ENCODE measurements around the gene MPPED1. TPM values are rescaled to one million over a fixed set of nuclear protein-coding genes. Genes with fewer than 3 reads are reported as not detected.

Gene MPPED1
- polyA plus RNA-seq, 1 of the 3 experiments (the other 2 are of a cell fraction): 0.03 TPM

- no peaks in the 10 kb centered on the region for H3K27me3 ChIP-seq (ENCODE audit: insufficient read depth)
- WGBS (ENCODE audit: low lambda C conversion rate): 59% methylated on average over 7 of the region's 7 CpGs
- CTCF ChIA-PET: no interaction called here
Measured at GRCh38 chr22:43424201-43424600, 12.4 kb downstream of the MPPED1 start.

GRCh38 chr22:43424666-43425630 is 13.1 kb downstream of the MPPED1 start:
- TF ChIP-seq FOSL2 (IDR thresholded peaks at IDR 0.05; ENCODE audit: borderline replicate concordance, low read depth) (no peak), REST (IDR thresholded peaks at IDR 0.05; ENCODE audit: low read depth, low read length) (no peak), MEF2A (IDR thresholded peaks at IDR 0.05; ENCODE audit: borderline replicate concordance, low read depth) (no peak), RXRA (IDR thresholded peaks at IDR 0.05; ENCODE audit: borderline replicate concordance, low read depth) (no peak), TCF12 (IDR thresholded peaks at IDR 0.05) (no peak), FOXM1 (IDR thresholded peaks at IDR 0.05; ENCODE audit: low read depth) (no peak), USF2 (IDR thresholded peaks at IDR 0.05; ENCODE audit: borderline replicate concordance, low read depth, low read length) (no peak), GABPA (IDR thresholded peaks at IDR 0.05; ENCODE audit: low read depth) (no peak)
- Histone ChIP-seq H3K27me3 (ENCODE audit: insufficient read depth) (no peaks in the 10 kb centered on the region), H3K79me2 (ENCODE audit: insufficient read depth) (no peaks in the 10 kb centered on the region), H3K4me1 (ENCODE audit: control insufficient read depth in 1 of 2, insufficient read depth in 2 of 2, low read depth in 1 of 2, low read length in 1 of 2) (no peaks in the 10 kb centered on the region), H3K27ac (ENCODE audit: low read depth in 2 of 2, low read length in 1 of 2) (no peak overlapping the region), H4K20me1 (ENCODE audit: insufficient read depth) (no peaks in the 10 kb centered on the region), H3K4me3 (ENCODE audit: low read depth in 2 of 2, low read length in 1 of 2) (no peak overlapping the region), H3K9me3 (no peaks in the 10 kb centered on the region), H2AFZ (ENCODE audit: low read depth) (no peak overlapping the region), H3K4me2 (no peak overlapping the region), H3K9me2 (no peaks in the 10 kb centered on the region), H3K9ac (no peak overlapping the region), H3F3A (replicated peaks; ENCODE audit: insufficient read depth) (no peaks in the 10 kb centered on the region), H3K36me3 (replicated peaks in 1 of 2; ENCODE audit: control insufficient read depth in 1 of 2, insufficient read depth in 2 of 2, low read length in 1 of 2) (no peaks in the 10 kb centered on the region)
- POLR2A ChIA-PET: no interaction called here
- WGBS (ENCODE audit: low lambda C conversion rate): 67% methylated on average over 11 of the region's 39 CpGs
- DNase-seq: no peak
- CTCF ChIA-PET: no interaction called here

More at GRCh38 chr22:43424201-43424600, 12.4 kb downstream of the MPPED1 start:
- H3K4me3 ChIP-seq (ENCODE audit: low read depth in 2 of 2, low read length in 1 of 2): no peak overlapping the region
- no peak overlapping the region for H3K4me2 ChIP-seq
- no peak overlapping the region for H3K9ac ChIP-seq
- POLR2A ChIA-PET: no interaction called here
- no peak overlapping the region for H2AFZ ChIP-seq (ENCODE audit: low read depth)
- no peak overlapping the region for H3K27ac ChIP-seq (ENCODE audit: low read depth in 2 of 2, low read length in 1 of 2)
- H3K36me3 ChIP-seq (replicated peaks in 1 of 2; ENCODE audit: control insufficient read depth in 1 of 2, insufficient read depth in 2 of 2, low read length in 1 of 2): no peaks in the 10 kb centered on the region
- DNase-seq: no peak
- no peaks in the 10 kb centered on the region for H3K9me3 ChIP-seq
- H3K79me2 ChIP-seq (ENCODE audit: insufficient read depth): no peaks in the 10 kb centered on the region
- H3F3A ChIP-seq (replicated peaks; ENCODE audit: insufficient read depth): no peaks in the 10 kb centered on the region
- H4K20me1 ChIP-seq (ENCODE audit: insufficient read depth): no peaks in the 10 kb centered on the region
- no peaks in the 10 kb centered on the region for H3K9me2 ChIP-seq
- TF ChIP-seq RFX5 (IDR thresholded peaks at IDR 0.05; ENCODE audit: low read length) (no peak), YY1 (IDR thresholded peaks at IDR 0.05; ENCODE audit: low read depth) (no peak), EZH2phosphoT487 (IDR thresholded peaks at IDR 0.05; ENCODE audit: borderline replicate concordance, low read depth) (no peak), GATA2 (CRISPR knock-in tag; IDR thresholded peaks at IDR 0.05) (no peak), RAD21 (IDR thresholded peaks at IDR 0.05; ENCODE audit: low read length) (no peak), NRF1 (IDR thresholded peaks at IDR 0.05; ENCODE audit: low read depth, low read length) (no peak), MAX (IDR thresholded peaks at IDR 0.05; ENCODE audit: low read depth) (no peak), NFIC (IDR thresholded peaks at IDR 0.05; ENCODE audit: borderline replicate concordance) (no peak), FOSL2 (IDR thresholded peaks at IDR 0.05; ENCODE audit: borderline replicate concordance, low read depth) (no peak), JUND (IDR thresholded peaks at IDR 0.05) (no peak), GABPA (IDR thresholded peaks at IDR 0.05; ENCODE audit: low read depth) (no peak), FOXJ3 (CRISPR knock-in tag; IDR thresholded peaks at IDR 0.05) (no peak)
- no peaks in the 10 kb centered on the region for H3K4me1 ChIP-seq (ENCODE audit: control insufficient read depth in 1 of 2, insufficient read depth in 2 of 2, low read depth in 1 of 2, low read length in 1 of 2)
